NOMO-1 (cell line): ENCODE data around the gene SLC35G2.
"Not testable (repeated sequence)": the region's sequence is repeated elsewhere in the genome, so short reads cannot be mapped to it uniquely, and the experiment has no call there.

Experiments
- DNase-seq, 2 experiments: peaks; one replicate each; lab custom pipeline; 2025; ENCODE audit not compliant: unreplicated experiment in 2 of 2; lab: John Stamatoyannopoulos, UW

Gene SLC35G2

DNA sequence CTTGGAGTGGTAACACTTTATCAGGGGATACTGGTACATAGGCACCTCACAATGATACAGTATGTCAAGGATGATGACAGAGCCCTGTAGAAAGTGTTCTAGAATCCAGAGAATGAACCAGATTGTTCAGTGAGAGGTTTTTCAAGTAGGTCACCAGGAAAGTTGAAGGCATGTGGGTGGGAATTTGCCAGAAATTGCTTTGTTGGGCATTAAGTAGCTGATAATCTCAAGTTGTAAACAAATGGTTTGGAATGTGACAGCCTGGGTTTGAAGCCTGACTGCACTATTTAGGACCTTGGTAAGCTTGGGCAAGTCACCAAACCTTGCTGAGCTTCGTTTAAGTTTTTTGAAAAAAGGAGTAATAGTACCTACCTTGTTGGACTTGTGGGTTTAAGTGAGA lies 12.5 kb downstream of the SLC35G2 start:
- DNase-seq, result no peak

DNA sequence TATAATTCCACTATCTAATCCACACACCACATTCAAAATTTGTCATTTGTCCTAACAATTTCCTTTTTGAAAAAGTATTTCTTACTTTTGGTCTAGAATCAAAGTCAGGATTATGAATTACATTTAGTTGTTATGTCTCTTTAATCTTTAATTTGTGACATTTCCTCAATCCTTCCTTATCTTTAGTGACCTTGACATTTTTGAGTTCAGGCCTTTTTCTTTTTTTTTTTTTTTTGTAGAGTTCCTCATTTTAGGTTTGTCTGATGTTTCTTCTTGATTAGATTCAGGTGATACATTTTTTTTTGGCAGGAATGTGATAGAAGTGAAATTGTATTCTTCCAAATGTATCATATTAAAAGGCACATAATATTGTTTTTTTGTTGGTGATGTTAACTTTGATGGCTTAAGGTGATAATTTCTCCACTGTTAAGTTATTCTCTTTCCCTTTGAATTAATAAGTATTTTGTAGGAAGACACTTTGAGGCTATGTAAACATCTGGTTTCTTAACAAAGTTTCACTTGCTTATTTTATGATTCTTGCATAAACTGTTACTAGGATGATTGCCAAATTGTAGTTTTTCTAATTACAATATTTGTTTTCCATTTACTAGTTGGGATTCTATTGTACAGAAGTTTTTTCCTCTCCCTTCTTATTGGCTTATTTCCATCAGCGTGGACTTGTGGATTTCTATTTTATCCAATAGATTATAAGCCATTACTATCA lies 16.3 kb downstream of the SLC35G2 start:
- DNase-seq, result peak; percentile 8 to 19

DNA sequence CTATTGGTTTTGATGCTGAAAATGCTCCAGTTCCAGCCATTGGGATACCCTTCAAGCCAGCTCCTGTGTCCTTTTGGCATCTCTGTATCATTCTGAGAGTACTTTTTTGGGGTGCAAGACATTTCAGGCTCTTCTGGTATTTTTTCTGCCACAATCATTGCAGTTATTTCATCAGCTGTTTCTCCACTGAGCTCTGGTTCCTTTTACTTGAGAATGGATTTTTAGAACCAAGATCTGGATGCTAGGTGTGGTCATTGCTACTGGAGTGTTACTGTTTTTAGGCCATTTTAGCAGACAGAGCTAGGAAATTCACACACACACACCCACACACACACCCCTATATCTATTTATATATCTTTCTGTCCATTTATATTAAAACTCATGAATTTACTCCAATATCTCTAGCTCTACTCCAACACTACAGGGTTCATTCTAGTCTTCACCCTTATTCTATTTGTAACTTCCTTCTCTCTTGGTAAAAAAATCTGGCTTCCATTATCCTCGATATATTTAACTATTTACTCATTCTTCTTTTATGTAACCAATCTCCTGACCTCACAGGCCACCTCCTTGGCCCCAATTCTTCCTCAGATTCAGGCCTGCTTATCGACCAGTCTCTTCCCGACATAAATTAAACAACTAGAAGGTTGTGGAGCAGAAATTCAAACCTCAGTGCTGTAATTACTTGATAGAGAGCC lies 17.0 kb downstream of the SLC35G2 start:
- DNase-seq, result no peak

DNA sequence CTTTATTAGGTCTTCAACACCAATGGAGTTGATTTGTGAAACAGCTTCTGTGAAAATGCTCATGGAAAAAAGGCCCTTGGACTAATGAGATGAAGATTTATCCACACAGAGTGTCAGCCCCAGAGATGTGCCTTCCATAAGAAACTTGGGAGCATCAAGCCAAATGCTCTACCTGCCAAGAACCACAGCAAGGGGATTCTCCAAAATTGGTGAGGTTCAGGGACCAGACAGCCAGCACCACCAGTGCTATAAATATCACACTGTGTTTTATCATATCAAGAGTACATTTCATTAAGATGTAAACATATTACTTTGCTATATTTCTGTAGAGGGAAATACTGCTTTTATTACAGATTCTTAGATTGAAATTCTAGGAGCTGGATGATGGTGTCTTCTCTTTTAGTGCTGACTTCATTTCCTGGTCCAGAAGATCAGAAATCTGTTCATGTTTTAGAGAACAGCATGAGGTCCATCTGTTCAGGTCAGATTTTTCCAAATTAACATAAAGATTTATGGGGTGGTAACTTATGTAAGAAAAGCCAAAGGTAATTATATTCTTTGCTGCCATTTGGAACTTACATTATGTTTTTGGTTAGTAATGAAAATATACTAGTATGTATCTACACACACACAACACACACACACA lies 17.7 kb downstream of the SLC35G2 start:
- no peak for DNase-seq

DNA sequence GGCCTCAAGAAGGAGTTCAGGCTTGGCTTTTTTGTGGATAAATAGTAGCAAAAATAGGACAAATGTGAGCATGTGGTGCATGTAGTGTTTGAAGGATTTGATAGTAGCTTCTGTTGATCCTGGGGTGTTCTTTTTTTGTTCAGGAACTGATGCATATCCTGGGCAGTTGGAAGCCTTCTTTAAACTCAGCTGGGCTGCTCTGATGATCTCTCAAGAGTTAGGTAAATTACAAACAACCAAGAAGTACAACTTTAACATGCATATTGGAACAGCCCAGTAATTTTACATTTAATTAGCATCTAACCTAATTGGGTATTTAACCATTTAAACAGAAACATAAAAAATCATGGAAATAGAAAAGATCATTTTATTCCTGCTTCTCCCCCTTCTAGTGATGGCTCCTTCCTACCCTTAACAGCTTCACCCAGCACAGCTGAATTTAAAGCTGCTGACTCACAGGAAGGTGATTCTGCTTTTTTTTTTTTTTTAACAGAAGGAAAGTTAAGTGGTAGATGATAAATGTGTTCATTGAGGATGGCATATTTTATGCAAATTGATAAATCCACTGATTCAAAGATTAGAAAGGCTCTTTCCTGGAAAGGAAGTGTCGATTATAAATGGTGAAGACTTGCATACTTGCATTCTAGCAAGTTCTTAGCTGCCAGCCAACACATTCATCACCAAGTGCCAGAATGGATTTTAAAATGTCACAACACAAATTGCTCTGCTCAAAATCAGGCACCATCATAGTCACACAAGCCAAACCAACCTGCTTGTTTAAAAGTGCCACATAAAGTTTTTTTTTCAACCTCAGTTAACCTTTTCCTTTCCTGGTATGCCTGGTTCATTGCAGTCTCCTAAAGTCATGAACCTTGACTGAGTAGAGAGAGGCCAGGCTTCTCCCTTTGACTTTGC lies 20.0 kb downstream of the SLC35G2 start:
- peak; percentile 51 to 80 for DNase-seq

DNA sequence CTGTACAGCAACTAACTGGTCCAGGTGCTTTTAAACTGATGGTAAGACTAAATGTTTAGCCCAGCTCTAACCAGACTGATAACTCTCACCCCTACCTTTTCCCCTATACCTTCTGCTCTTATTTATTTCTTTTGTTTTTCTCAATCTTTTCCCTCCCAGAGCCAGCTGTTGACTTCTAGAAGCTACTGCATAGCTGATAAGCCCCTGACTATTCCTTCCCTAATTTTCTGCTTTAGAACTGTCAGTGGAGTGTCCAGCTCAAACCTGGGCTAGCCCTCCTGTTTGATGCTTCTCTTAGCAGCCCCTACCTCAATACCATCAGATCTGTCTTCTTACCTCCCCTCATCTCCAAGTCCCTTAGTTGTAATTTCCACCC lies 20.6 kb downstream of the SLC35G2 start:
- DNase-seq, result no peak

DNA sequence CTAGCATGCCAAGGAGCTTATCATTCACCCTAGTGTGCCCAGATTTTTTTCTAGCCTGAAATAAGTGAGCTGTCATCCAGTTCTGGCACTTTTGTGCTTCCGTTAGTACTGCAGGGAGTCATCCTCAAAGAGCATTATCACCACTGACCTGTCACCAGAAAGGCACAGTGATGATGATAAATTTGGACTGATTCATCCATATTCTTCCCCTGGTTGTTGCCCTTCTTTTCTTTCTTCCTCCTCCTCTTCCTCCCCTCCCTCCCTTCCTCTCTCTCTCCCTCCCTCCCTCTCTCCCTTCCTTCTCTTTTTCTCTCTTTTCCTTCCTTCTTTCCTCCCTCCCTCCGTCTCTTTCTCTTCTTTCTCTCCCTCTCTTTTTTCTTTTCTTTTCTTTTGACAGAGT lies 21.3 kb downstream of the SLC35G2 start:
- DNase-seq, result no peak

DNA sequence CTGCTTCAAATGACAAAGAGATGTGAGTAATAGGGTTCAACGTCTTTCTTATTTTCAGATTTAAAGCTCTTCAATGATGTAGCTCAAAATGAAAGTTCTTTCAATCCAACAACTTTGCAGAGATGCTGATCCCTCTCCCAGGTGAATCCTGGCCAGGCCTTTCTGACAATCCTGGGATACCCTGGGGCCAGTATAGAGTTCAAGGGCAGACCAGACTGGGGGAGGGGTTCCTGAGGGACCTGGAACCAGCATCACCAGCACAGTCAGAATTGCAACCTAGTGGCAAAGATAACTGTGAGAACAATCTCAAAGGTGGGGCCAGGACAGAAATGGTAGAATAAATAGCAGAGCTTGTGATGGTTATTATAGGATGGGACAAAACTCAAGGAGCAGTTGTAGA lies 23.4 kb downstream of the SLC35G2 start:
- DNase-seq, result no peak

DNA sequence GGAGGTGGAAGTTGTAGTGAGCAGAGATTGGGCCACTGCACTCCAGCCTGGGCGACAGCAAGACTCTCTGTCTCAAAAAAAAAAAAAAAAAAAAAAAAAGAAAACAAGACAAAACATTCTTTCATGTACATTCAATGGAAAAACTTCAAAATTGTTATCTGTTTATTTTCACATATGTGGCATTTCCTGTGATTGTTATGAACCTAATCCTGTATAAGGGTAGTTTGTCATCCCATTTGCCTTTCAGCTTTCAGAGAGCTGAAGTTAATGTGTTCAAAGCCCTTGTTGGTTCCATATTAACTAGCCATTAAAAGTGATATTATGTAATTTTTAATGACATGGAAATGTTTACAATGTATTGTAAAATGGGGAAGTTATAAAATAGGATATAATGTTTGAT lies 25.8 kb downstream of the SLC35G2 start:
- no peak for DNase-seq

DNA sequence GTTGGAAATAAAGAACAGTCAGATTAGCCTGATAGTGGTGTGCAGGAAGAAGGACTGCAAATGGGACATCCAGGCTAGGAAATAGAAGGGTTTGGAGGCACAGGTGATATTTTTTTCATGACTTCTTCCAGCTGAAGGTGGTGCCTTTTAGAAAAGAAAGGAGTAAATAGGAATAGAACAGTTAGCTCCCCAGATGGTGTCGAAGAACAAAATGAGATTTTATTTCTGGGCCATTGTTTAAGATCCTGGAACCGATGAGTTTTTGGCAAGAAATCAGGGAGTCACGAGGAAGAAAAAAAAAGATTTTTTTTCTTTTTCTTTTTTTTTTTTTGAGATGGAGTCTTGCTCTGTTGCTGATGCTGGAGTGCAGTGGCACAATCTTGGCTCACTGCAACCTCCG lies 33.3 kb downstream of the SLC35G2 start:
- no peak for DNase-seq

DNA sequence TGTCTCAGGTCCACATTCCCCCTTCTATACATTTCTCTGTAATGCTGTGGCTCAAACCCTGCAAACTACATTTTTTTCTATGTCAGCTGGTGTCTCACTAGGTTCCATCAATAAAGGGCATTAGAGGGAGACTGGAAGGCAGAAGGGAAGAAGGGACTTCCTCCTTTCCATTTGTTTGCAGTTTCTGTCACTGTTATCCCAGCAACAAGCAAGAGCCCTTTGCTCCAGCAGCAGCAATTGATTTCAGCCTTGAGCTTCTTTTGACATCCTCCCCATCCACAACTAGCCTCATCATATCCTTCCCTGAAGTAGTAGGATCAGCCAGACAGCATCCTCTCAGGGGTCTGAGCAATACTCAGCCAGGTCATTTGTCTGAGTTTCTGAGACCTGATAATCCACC lies 37.7 kb downstream of the SLC35G2 start:
- peak; percentile 25 to 62 for DNase-seq

DNA sequence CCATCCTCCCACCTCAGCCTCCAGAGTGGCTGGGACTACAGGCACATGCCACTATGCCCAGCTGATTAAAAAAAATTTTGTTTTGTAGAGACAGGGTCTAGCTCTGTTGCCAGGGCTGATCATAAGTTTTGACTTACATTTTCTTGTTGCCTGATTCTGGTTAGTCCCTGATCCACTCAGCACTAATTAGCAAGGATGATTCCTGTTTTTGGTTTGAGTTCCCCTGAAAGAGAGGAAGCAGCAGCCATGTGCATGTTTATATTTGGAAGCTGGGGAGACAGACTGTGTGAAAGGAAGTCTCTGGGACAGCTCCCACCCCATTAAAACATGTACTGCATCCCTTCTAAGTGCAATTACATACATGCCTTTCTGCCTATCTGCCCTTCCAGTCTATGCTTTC lies 39.5 kb downstream of the SLC35G2 start:
- peak in 1 of 2 experiments; percentile 16 for DNase-seq

DNA sequence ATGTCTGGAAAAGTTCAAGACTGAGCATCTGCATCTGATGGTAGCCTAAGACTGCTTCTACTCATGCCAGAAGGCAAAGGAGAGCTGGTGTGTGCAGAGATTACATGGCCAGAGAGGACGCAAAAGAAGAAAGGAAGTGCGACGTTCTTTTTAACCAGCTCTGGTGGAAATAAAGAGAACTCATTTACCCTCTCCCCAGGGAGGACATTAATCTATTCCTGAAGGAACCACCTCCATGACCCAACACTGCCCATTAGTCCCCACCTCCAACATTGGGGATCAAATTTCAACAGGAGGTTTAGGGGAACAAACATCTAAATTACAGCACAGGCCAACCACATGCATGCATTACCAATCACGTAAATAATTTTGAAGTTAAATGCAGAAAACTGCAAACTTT lies 41.6 kb downstream of the SLC35G2 start:
- peak in 1 of 2 experiments; percentile 18 for DNase-seq

DNA sequence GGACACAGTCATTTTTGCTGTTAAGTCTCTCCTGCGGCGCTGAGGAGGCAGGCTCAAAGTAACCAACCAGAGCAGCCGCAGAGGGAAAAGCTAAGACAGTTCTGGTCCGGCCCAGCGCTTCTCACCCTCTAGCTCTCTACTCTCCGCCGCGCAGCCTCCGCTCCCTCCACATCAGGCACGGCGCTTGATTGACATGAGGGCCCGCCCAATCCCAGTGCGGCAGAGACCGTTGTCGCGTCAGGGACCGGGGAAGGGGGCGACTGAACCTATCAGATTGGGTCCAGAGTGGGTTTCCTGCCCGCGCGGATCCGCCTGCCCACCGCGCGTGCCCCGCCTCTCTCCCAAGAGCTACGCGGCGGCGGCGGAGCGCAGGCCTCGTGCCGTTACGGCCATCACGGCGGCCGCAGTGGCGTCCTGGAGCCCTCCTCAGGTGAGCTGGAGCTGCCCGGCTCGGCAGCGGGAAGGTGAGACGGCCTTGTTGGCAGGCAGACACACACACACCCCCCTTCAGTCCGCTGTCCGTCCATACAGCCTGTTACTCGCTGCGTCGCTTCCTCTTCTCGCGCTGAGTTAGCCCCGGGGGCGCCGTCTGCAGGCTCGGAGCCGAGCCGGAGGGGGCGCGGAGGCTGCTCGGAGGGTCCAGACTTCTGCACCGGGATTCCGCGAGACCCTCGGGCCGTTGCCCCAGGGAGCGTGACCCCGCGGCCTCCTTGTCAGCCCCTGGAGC lies 43.1 kb downstream of the SLC35G2 start, which contains the start of gene NCK1:
TSS of gene NCK1 (plus strand) at position 319 of the 727 bp plus-strand sequence. CDS start 65,794 bp downstream, outside the sequence.
- peak; percentile 99 for DNase-seq

DNA sequence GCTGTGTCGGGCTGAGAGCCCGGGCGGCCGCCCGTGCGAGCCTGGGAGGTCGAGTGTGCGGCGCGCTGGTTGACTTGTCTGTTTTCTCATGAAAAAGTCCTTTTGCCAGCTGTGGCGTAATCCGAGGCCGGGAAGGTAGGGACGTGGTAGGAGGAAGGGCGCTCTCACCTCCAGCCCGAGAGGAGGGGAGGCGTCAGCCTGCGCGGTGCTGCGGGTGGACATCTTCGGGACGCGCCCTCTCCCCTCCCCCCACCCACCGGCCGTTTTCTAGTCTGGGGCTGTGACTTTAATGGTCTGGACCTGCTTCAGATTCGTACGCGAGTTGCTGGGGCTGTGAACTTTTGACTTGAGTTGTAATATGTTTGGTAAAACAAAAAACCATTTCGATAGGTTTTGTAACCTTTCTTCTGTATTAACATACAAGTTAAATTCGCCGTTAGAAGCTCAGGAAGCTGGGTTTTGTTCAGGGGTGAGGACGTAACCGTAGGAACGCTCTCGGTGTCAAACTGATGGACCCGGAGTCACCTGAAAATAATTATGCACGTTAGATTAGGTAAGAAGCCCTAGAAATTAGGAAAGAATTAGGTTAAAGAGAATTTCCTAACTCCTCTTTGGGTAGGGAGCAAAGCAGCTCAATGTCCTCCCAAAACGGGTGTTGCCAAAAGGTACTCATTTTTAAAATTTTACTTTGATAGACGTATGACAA lies 43.8 kb downstream of the SLC35G2 start:
- DNase-seq, result peak; percentile 51 to 56

DNA sequence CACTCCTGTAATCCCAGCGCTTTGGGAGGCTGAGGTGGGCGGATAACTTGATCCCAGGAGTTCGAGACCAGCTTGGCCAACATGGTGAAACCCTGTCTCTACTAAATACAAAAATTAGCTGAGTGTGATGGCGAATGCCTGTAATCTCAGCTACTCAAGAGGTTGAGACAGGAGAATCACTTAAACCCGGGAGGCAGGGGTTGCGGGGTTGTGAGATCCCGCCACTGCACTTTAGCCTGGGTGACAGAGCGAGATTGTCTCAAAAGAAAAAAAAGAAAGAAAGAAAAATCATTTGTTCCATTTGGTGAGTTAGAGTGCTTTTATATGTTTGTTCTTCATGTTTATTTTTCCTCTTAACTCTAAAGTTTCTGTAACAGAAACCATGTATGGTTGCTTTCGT lies 50.4 kb downstream of the SLC35G2 start:
- DNase-seq, result no peak

DNA sequence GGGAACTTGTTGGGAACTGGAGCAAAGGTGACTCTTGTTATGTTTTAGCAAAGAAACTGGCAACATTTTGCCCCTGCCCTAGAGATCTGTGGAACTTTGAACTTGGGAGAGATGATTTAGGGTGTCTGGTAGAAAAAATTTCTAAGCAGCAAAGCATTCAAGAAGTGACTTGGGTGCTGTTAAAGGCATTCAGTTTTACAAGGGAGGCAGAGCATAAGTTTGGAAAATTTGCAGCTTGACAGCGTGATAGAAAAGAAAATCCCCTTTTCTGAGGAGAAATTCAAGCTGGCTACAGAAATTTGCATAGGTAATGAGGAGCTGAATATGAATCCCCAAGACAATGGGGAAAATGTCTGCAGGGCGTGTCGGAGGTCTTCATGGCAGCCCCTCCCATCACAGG lies 53.3 kb downstream of the SLC35G2 start:
- DNase-seq, result not testable (repeated sequence)

DNA sequence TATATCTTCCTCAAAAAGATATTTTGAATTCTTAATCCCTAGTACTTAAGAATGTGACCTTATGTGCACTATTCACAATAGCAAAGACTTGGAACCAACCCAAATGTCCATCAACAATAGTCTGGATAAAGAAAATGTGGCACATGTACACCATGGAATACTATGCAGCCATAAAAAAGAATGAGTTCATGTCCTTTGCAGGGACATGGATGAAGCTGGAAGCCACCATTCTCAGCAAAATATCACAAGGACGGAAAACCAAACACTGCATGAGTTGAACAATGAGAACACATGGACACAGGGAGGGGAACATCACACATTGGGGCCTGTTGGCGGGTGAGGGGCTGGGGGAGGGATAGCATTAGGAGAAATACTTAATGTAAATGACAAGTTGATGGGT lies 60.6 kb downstream of the SLC35G2 start:
- not testable (repeated sequence) for DNase-seq

DNA sequence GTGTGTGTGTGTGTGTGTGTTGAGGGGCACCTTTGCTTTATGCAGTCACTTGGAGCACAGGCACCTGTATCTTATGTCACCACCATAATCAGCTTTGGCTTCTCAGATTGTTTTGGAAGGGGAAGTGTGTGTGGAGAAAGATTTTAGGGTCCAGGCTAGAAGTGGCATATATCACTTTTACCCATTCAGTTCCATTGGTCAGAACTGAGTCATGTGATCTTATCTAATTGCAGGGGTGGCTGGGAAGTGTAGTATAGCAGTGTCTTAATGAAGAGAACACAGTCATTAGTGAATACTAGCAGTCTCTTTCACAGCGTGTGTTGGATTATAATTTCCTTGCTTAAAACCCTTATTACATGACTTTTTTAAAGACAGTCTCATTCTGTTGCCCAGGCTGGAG lies 63.6 kb downstream of the SLC35G2 start:
- DNase-seq, result peak in 1 of 2 experiments; percentile 15
